Fibroblast of mammary gland (primary cell): ENCODE results near the gene P3H4.
"Not testable (repeated sequence)": the region's sequence is repeated elsewhere in the genome, so short reads cannot be mapped to it uniquely, and the experiment has no call there.

Experiments
- DNase-seq: peaks from one replicate; pipeline ENCODE4 v3.0.0-alpha.2; 2010; ENCODE audit warnings: low read depth
- H3K4me3 ChIP-seq: 2 replicates; pipeline ENCODE4 v1.5.1; 2011; ENCODE audit warnings: low read depth, mild to moderate bottlenecking, low read length, moderate library complexity; ENCODE audit not compliant: control insufficient read depth
- TF ChIP-seq, protein P1 (sequence below): conservative IDR thresholded peaks from 2 replicates; pipeline ENCODE4 v1.5.1; 2011; ENCODE audit warnings: low read depth, low read length, inconsistent platforms; ENCODE audit not compliant: control insufficient read depth, insufficient read depth

The P3H4 gene

GRCh38 chr17:41777574-41778188 is 34.1 kb downstream of the P3H4 start:
- H3K4me3 ChIP-seq, result no peak overlapping the region
- TF ChIP-seq, protein P1, sequence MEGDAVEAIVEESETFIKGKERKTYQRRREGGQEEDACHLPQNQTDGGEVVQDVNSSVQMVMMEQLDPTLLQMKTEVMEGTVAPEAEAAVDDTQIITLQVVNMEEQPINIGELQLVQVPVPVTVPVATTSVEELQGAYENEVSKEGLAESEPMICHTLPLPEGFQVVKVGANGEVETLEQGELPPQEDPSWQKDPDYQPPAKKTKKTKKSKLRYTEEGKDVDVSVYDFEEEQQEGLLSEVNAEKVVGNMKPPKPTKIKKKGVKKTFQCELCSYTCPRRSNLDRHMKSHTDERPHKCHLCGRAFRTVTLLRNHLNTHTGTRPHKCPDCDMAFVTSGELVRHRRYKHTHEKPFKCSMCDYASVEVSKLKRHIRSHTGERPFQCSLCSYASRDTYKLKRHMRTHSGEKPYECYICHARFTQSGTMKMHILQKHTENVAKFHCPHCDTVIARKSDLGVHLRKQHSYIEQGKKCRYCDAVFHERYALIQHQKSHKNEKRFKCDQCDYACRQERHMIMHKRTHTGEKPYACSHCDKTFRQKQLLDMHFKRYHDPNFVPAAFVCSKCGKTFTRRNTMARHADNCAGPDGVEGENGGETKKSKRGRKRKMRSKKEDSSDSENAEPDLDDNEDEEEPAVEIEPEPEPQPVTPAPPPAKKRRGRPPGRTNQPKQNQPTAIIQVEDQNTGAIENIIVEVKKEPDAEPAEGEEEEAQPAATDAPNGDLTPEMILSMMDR, result no peak
- peak; percentile 96 for DNase-seq

DNA sequence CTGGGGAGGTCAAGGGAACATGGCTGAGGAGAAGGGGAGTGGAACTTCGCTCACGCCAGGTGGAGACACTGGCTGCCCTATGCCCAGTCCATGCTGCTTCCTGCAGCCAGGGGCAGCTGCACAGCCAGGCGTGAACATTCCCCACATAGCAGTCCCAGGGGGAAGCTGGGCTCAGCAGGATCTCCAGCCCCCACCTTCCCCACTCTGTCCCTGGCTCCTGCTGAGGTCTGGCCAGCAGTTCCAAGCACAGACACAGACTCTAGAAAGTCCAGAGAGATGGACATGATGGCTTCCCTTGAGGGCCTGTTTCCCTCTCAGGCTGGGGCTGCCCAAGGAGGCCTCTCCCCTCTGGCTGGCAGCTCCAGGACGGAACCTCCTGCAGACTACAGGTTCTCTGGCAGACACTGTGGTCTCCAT is 34.6 kb downstream of the P3H4 start:
- TF ChIP-seq, protein P1, result peak; percentile 25
- H3K4me3 ChIP-seq, result no peak overlapping the region
- peak; percentile 47 for DNase-seq

DNA sequence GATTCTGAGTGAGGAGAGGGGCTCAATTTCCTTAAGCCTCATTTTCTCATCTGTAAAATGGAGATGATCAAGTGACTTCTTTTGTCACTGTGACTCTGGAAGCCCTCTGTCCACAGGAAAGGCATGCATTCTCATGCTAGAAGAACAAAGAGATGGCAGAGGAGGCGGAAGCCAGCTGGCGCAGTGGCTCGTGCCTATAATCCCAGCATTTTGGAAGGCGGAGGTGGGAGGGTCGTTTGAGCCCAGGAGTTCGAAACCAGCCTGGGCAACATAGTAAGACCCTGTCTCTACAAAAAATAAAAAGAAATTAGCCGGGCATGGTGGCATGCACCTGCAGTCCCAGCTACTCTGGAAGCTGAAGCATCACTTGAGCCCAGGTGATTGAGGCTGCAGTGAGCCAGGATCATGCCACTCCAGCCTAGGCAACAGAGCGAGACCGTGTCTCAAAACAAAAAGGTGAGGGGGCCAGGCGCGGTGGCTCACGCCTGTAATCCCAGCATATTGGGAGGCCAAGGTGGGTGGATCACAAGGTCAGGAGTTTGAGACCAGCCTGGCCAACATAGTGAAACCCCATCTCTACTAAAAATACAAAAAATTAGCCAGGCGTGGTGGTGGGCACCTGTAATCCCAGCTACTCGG is 35.4 kb downstream of the P3H4 start:
- DNase-seq, H3K4me3 ChIP-seq: not testable (repeated sequence)

- DNase-seq, result no peak
- TF ChIP-seq, protein P1, result no peak
- H3K4me3 ChIP-seq, result no peak overlapping the region
Measured at GRCh38 chr17:41775394-41776226, 36.1 kb downstream of the P3H4 start.

- no peak for DNase-seq
- no peak overlapping the region for H3K4me3 ChIP-seq
- TF ChIP-seq, protein P1, result no peak
Measured at GRCh38 chr17:41773731-41774193, 38.0 kb downstream of the P3H4 start.

DNA sequence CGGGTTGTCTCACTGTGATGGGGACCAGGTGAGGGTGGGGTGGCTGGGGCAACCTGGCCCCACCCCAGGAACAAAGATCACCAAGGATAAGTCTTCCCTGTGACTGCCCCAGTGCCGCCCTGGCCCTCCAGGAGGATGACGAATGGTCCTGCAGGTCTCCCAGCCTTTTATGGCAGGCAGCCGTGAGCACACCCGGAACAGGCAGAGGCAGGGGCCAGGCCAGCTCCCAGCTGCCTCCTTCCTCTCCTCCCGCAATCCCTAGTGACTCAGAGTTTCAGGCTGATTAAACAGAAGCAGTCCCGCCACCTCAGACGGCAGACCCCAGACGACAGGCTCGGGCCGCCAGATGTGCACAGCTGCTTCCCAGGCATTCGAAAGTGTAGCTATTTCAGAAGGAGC is 38.6 kb downstream of the P3H4 start:
- H3K4me3 ChIP-seq, result no peak overlapping the region
- TF ChIP-seq, protein P1, result no peak
- DNase-seq, result peak; percentile 86
